Subcutaneous adipose tissue (tissue), 4 donors: Measurements from ENCODE around the gene MED27. TPM values are rescaled to one million over a fixed set of nuclear protein-coding genes. Genes with fewer than 3 reads are reported as not detected.

Source experiments
- total RNA-seq, 4 donors: library from RNA; depleted of rRNA; stranded (reverse); fragments of >200 nt; gene quantifications; one replicate each; pipeline ENCODE4 v1.1.0, GENCODE V29; 2016
- TF ChIP-seq, protein P1 (sequence below): fragments of 450-650 bp; IDR thresholded peaks from one replicate; pipeline ENCODE4 v1.5.1; 2016; ENCODE audit warnings: low read depth, mild to moderate bottlenecking, control low read depth, antibody characterized with exemption, moderate library complexity

MED27 gene
- total RNA-seq, 4 donors from 2014 or later, result 7.3 to 13.4 (median 9.9) TPM

DNA sequence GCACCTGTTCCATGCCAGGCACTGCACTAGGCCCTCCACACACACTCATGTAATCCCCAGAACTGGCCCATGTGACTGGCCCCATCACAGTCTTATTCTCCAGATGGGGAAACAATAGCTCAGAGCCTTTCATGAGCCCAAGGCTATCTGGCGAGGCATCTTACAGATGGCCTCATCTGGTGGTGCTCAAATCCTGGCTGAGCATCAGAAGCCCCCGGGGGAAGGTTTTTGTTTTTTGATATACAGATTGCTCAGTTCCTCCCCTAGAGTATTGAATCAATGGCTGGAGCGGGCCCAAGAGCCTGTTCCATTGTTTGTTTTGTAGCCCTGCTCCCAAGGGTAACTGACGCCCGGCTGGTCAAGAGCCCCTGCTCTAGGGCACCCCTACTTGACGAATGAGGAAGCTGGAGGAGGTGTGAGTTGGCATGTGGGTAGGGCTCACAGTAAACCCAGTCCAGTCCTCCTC, 194.5 kb downstream of the MED27 start:
- TF ChIP-seq, protein P1, sequence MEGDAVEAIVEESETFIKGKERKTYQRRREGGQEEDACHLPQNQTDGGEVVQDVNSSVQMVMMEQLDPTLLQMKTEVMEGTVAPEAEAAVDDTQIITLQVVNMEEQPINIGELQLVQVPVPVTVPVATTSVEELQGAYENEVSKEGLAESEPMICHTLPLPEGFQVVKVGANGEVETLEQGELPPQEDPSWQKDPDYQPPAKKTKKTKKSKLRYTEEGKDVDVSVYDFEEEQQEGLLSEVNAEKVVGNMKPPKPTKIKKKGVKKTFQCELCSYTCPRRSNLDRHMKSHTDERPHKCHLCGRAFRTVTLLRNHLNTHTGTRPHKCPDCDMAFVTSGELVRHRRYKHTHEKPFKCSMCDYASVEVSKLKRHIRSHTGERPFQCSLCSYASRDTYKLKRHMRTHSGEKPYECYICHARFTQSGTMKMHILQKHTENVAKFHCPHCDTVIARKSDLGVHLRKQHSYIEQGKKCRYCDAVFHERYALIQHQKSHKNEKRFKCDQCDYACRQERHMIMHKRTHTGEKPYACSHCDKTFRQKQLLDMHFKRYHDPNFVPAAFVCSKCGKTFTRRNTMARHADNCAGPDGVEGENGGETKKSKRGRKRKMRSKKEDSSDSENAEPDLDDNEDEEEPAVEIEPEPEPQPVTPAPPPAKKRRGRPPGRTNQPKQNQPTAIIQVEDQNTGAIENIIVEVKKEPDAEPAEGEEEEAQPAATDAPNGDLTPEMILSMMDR, result no peak

DNA sequence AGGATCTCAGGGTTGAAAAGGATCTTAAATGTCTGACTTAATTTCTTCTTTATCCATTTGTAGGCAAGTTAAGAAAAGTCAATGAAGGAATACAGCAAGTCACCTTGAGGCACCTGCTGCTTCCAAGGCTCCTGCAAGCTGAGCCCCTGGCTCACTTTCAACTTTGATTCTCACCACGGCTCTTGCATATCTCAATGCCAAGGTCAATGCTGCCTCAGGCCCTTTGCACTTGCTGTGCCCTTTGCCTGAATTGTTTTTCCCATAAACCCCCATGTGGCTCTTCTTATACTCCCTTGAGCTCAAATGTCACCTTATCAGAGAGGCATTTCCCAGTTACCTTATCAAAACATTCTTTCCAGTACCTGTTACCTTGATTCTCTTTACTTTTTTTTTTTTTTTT, 195.4 kb downstream of the MED27 start:
- TF ChIP-seq, protein P1, result no peak

DNA sequence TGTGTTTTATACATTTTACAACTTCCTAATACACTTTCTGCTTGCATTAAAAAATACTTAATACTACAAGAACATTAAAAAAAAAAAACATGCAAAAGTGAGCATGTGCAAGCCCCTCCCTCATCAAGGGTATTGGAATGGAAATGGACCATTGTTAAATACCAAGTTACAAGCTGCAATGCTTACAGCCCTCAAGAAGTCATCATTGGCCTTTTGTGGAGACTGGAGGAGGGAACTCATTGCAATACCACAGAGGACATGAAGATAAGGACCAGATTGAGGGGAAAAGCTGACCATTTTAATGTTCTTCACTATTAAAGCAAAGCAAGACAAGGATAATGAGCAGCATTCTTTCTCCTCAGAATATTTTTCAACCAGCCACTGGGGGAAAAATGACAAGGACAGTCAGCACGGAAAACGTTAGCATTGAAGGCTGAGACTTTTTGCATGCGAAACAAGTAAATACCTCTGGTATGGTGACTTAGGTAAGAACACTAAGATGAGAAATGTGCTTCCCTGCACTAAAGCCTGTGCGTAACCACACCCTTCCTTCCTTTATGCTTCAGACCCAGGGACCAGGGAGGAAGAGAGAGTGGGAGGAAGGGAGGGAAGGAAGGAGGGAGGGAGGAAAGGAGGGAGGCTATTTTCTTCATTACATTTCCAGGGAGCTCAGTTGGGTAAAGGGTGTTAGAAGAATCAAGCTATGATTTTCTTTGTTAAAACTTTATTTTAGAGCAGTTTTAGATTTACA, 198.7 kb downstream of the MED27 start:
- TF ChIP-seq, protein P1, result no peak

DNA sequence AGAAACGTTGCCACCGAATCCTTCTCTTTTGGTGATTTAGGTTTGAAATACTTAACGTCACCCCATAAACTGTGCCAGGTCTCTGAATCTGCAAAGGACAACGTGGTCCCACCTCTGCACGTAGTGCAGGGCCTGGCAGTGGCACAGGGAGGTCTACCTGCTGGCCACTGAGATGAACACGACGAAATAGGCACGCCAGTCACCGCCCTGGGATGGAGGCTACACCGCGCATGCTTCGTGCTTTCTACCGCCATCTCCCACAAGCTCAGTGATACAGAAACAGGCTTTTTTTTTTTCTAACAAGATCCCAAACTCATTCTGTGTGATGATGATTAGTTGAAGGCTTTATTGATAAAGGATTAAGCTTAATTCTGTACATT, 199.8 kb downstream of the MED27 start:
- TF ChIP-seq, protein P1, result no peak

DNA sequence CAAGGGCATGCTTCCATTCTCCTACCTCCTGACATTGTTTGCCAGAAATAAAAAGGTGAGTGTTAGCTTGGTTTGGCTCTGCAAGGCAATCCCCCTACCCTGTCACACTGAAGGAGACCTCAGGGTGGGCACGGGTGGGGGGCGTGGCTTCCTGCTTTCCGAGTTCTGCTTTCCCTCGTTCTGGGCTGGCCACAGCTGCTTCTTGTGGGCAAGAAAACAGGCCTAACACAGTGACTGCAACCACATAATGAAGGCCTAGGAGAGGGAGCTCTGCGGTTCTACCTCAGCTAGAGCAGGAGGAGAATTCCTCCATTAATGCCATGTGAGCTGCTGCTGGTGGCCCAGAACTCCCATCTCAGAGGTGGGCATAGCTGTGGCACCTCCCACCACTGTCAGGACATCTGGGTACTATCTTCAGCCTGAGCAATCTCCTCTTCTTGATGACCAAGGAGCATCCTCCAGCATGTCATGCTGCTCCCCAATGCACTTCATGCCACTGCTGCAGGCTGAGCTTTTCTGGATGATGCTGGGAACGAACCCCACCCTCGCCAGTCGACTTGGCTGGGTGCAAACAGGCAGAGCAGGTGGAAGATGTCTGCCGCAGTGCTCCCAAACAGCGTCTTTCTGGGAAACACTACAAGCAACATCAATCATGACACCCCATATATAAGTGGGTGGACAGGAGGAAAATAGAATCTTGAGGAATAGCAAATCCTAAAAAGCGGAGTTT, 200.3 kb downstream of the MED27 start:
- TF ChIP-seq, protein P1, result no peak

DNA sequence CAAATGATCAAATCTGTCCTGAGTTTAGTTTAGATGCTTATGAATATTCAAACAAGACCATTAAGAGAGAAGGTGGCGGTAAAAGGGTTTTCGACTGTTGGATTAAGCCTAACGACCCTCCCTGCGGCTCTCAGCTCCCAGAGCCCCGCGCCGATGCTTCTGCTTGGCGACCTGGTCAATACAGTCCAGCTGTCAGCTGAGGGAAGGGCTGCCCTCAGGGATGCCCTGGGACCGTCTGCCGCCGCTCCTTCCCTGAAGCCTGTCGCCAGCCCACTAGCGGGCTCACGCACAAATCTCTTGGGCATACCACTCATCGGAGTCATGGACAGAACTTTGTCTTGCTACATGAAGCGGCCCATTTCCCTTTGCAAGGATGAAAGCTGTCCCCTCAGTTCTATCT, 203.2 kb downstream of the MED27 start:
- TF ChIP-seq, protein P1, result no peak

DNA sequence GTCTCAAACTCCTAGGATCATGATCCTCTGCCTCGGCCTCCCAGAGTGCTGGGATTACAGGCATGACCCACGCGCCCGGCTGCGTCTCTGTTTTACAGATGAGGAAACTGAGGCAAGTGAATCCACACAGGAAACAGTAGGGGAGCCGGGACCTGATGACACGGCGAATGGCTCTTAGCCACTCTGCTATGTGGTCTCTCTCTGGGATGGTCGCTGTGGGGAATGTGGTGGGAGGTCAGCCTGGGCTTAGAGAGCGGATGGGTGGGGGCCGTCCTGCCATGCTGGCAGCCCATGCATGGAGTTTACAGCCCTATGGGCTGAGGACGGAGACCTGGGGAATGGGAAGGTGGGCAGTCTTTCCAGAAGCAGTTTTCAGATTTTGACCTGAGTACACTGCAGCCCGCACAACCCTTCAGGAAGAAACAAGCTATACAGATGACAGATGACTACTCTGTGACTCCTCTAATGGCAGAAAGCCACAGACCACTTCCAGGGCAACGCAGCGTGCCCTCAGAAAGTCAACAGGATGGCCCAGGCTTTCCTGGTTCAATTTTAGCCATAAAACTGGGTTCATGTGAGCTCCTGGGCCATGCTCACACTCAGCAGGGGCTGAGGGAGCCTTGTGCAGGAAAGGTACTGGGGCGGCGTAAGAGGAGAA, 203.7 kb downstream of the MED27 start:
- TF ChIP-seq, protein P1, result no peak
